ENCODE data around the gene SPECC1.

DNA sequence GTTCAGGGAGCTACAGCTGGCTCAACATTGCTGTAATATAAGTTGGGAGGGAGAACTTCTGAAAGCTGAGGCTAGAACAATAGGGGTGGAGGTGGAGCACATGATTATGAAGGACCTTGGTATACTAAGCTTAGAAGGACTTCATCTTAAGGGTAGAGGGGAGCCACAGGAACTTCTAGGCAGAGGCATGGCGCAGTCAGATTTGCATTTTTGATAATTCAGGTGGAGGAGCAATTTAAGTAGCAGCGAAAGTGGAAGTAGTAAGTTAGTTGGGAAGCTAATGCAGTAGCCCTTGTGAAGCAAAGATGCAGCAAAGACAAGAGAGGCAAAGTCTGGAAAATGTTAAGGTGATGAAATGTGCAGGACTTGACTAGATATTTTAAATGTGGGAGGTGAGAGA is 144.1 kb downstream of the SPECC1 start:
- no peak for TF ChIP-seq POLR2A (IDR thresholded peaks at IDR 0.05)
- TF ChIP-seq, protein P1, sequence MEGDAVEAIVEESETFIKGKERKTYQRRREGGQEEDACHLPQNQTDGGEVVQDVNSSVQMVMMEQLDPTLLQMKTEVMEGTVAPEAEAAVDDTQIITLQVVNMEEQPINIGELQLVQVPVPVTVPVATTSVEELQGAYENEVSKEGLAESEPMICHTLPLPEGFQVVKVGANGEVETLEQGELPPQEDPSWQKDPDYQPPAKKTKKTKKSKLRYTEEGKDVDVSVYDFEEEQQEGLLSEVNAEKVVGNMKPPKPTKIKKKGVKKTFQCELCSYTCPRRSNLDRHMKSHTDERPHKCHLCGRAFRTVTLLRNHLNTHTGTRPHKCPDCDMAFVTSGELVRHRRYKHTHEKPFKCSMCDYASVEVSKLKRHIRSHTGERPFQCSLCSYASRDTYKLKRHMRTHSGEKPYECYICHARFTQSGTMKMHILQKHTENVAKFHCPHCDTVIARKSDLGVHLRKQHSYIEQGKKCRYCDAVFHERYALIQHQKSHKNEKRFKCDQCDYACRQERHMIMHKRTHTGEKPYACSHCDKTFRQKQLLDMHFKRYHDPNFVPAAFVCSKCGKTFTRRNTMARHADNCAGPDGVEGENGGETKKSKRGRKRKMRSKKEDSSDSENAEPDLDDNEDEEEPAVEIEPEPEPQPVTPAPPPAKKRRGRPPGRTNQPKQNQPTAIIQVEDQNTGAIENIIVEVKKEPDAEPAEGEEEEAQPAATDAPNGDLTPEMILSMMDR (IDR thresholded peaks at IDR 0.05): no peak
